SW480 (cell line): ENCODE results near the gene GHDC.
"Not testable (repeated sequence)": the region's sequence is repeated elsewhere in the genome, so short reads cannot be mapped to it uniquely, and the experiment has no call there.

Experiments
- DNase-seq: peaks from one replicate; pipeline ENCODE4 v3.0.0-alpha.2; 2016; ENCODE audit warnings: low spot score

The GHDC gene

DNA sequence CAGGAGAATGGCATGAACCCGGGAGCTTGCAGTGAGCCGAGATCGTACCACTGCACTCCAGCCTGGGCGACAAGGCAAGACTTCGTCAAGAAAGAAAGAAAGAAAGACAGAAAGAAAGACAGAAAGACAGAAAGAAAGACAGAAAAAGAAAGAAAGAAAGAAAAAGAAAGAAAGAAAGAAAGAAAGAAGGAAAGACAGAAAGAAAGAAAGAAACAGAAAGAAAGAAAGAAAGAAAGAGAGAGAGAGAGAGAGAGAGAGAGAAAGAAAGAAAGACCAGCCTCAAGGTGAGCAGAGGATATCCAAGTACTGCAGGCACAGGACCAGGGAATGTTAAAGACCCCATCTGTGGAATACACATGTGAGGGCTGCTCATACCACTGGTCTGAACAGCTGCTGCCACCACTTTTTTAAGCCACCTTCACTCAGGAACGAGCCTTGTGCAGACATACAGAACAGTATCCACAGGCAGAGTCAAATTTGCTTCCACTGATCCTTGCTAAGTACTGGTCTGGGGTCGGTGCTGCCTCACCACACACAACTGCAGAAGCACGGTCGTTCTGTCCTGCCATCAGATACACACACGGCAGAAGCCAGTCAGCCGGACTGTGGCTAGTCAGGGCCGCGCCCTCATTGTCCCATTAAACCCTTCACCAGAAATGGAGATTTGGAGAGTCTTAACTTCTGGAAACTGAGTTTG lies 47.2 kb downstream of the GHDC start:
- DNase-seq = no peak

DNA sequence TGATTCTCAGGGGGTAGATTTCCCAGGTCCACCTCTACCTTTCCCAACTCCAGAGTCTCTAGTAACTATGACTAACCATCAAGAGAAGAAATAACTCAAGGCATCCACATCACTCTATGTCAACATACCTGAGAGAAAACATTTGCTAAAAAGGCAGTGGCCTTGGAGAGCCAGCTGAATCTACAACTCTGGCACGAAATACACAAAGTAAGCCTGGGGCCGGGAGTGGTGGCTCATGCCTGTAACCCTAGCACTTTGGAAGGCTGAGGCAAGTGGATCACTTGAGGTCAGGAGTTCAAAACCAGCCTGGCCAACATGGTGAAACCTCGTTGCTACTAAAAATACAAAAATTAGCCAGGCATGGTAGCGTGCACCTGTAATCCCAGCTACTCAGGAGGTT lies 51.2 kb downstream of the GHDC start:
- DNase-seq = not testable (repeated sequence)

DNA sequence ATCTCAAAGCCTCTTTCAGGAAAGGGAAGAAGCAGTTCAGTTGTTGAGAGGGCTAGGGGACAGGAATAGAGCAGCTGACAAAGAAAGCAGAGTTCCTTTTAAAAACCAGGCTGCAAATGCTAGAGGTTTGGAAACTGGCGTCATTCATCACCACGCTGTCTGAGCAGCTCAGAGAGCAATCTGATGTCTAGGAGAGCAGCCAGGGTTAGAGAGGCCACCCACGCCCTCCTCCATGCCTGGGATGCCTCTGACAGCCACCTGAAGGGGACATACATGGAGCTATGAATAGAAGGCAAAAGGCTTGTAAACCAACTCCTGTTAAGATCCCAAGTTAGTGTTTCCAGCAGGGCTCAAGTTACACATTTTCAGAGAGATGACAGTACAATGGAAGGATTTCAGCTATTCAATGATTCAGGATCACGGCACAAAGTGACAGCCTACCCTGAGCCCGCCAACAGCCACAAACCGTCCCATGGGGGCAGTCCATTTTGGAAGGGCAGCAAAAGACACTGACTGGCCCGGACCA lies 51.9 kb downstream of the GHDC start:
- no peak for DNase-seq

DNA sequence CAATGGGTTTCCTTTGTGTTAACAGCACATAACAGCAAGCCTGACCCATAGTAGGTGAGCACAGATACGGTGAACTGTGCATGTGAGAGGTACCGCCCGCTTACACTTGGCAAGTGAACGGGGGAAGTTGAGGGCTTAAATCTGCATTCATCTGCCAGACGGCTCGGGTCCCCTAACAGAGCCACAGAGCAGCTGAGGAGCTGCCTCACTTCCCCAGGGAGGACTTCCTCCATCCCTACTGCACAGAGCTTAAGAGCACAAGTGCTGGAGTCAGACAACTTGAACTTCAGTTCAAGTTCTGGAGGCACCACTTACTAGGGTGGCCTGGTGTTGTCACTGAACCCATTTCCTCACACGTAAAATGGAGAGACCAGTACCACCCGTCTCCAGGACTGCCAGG lies 52.9 kb downstream of the GHDC start:
- no peak for DNase-seq

DNA sequence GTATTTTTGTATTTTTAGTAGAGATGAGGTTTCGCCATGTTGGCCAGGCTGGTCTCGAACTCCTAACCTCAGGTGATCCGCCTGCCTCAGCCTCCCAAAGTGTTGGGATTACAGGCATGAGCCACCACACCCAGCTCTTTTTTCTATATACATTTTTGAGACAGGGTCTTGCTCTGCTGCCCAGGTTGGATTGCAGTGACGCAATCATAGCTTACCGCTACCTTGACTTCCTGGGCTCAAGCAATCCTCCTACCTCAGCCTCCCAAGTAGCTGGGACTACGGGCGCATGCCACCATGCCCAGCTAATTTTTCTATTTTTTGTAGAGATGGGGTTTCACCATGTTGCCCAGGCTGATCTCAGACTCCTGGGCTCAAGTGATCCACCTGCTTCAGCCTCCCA lies 53.6 kb downstream of the GHDC start:
- DNase-seq = not testable (repeated sequence)
